ENCODE measurements around the gene SCUBE3. TPM values are rescaled to one million over a fixed set of nuclear protein-coding genes. Genes with fewer than 3 reads are reported as not detected.

SCUBE3 gene
- total and polyA plus RNA-seq, 2 of the 13 experiments (the other 11 are each of a cell fraction or from before 2014, with no cell fraction given): not detected

DNA sequence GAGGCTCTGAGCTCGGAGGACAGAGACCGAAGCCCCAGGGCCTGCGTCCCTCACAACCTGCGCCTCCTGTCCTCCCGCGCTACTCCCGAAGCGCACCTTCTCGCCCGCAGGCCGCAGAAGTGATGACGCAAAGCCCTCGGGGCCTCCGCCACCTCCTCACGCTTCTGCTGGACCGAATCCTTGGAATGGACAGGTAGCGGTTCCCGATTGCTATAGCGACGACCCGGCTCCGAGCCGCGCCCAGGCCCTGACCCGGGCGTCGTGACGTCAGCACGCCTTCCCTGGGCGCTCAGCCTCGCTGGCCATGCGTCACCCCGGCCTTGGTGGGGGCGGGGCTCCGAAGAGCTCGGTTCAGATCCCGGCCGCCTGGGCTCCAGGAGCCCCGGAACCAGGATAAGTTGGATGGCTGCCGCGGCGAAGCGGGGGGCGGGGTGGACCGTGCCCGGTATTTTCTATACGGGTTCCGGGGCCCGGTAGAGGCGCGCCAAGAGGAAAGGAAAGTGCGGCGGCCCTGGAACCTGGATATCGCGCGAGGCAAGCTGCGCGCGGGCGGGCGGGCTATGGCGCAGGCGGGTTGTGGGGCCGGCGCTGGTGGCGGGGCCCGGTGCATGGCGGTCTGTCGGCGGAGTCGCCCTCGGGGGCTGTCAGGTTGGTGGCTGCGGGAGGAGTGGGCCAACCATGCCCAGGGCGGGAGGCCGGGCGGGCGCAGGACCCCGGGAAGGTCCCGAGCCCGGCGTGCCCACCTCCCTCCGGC is 45.6 kb downstream of the SCUBE3 start, which contains the start of gene ZNF76 (continued):
- TF ChIP-seq HOXA5 (CRISPR knock-in tag; IDR thresholded peaks at IDR 0.05) (peak; percentile 97), HNRNPL (IDR thresholded peaks at IDR 0.05; ENCODE audit: low read depth, low read length) (peak; percentile 66; the same call in 1 of the 2 replicates), NFE2L1 (CRISPR knock-in tag; IDR thresholded peaks at IDR 0.05; ENCODE audit: borderline replicate concordance) (peak; percentile 74; the same call in 1 of the 2 replicates), LCORL (IDR thresholded peaks at IDR 0.05) (no peak), LCORL (CRISPR knock-in tag; IDR thresholded peaks at IDR 0.05) (peak; percentile 88), ZBTB42 (CRISPR knock-in tag; IDR thresholded peaks at IDR 0.05) (peak; percentile 87), ZFP36L2 (CRISPR knock-in tag; IDR thresholded peaks at IDR 0.05) (0 out of 2 replicates have a peak, but pooled peaks have one; percentile 37), HNRNPUL1 (IDR thresholded peaks at IDR 0.05; ENCODE audit: low read depth, low read length) (peak; percentile 96), MTF2 (CRISPR knock-in tag; IDR thresholded peaks at IDR 0.05; ENCODE audit: borderline replicate concordance) (peak; percentile 96; the same call in 1 of the 2 replicates), NR2F2 (IDR thresholded peaks at IDR 0.05; ENCODE audit: borderline replicate concordance, low read depth) (peak; percentile 81; the same call in 1 of the 2 replicates), MEF2D (CRISPR knock-in tag; IDR thresholded peaks at IDR 0.05) (peak; percentile 82), STAT5B (CRISPR knock-in tag; IDR thresholded peaks at IDR 0.05) (no peak; the same call in 1 of the 2 replicates), ZNF430 (CRISPR knock-in tag; IDR thresholded peaks at IDR 0.05) (peak; percentile 96), ZNF883 (CRISPR knock-in tag; IDR thresholded peaks at IDR 0.05; ENCODE audit: not compliant biosample characterization) (peak; percentile 95), POLR2G (IDR thresholded peaks at IDR 0.05; ENCODE audit: low read depth, low read length) (peak; percentile 92), YEATS2 (CRISPR knock-in tag; IDR thresholded peaks at IDR 0.05; ENCODE audit: borderline replicate concordance) (peak; percentile 96), RAD21 (CRISPR knock-in tag; IDR thresholded peaks at IDR 0.05) (no peak; the same call in none of the 2 replicates), PHF21A (CRISPR knock-in tag; IDR thresholded peaks at IDR 0.05) (peak; percentile 98), ZNF776 (CRISPR knock-in tag; IDR thresholded peaks at IDR 0.05) (peak; percentile 85), ZNF34 (CRISPR knock-in tag; IDR thresholded peaks at IDR 0.05; ENCODE audit: borderline replicate concordance) (no peak)
- TF ChIP-seq, protein P1, sequence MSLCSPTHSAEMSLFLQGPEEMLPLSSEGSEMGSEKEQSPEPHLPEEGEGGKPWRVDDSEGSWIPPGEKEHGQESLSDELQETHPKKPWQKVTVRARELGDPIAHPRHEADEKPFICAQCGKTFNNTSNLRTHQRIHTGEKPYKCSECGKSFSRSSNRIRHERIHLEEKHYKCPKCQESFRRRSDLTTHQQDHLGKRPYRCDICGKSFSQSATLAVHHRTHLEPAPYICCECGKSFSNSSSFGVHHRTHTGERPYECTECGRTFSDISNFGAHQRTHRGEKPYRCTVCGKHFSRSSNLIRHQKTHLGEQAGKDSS (CRISPR knock-in tag; IDR thresholded peaks at IDR 0.05; ENCODE audit: borderline replicate concordance, low read depth): peak; percentile 33; the same call in 1 of the 2 replicates
- TF ChIP-seq, protein P2, sequence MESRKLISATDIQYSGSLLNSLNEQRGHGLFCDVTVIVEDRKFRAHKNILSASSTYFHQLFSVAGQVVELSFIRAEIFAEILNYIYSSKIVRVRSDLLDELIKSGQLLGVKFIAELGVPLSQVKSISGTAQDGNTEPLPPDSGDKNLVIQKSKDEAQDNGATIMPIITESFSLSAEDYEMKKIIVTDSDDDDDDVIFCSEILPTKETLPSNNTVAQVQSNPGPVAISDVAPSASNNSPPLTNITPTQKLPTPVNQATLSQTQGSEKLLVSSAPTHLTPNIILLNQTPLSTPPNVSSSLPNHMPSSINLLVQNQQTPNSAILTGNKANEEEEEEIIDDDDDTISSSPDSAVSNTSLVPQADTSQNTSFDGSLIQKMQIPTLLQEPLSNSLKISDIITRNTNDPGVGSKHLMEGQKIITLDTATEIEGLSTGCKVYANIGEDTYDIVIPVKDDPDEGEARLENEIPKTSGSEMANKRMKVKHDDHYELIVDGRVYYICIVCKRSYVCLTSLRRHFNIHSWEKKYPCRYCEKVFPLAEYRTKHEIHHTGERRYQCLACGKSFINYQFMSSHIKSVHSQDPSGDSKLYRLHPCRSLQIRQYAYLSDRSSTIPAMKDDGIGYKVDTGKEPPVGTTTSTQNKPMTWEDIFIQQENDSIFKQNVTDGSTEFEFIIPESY (CRISPR knock-in tag; IDR thresholded peaks at IDR 0.05): no peak; the same call in 1 of the 2 replicates
- TF ChIP-seq, protein P3, sequence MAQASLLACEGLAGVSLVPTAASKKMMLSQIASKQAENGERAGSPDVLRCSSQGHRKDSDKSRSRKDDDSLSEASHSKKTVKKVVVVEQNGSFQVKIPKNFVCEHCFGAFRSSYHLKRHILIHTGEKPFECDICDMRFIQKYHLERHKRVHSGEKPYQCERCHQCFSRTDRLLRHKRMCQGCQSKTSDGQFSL (CRISPR knock-in tag; IDR thresholded peaks at IDR 0.05): peak; percentile 78
- TF ChIP-seq, protein P4, sequence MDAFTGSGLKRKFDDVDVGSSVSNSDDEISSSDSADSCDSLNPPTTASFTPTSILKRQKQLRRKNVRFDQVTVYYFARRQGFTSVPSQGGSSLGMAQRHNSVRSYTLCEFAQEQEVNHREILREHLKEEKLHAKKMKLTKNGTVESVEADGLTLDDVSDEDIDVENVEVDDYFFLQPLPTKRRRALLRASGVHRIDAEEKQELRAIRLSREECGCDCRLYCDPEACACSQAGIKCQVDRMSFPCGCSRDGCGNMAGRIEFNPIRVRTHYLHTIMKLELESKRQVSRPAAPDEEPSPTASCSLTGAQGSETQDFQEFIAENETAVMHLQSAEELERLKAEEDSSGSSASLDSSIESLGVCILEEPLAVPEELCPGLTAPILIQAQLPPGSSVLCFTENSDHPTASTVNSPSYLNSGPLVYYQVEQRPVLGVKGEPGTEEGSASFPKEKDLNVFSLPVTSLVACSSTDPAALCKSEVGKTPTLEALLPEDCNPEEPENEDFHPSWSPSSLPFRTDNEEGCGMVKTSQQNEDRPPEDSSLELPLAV (CRISPR knock-in tag; conservative IDR thresholded peaks at IDR 0.05; ENCODE audit: low read depth): peak; percentile 69; the same call in 1 of the 2 replicates
- TF ChIP-seq, protein P5, sequence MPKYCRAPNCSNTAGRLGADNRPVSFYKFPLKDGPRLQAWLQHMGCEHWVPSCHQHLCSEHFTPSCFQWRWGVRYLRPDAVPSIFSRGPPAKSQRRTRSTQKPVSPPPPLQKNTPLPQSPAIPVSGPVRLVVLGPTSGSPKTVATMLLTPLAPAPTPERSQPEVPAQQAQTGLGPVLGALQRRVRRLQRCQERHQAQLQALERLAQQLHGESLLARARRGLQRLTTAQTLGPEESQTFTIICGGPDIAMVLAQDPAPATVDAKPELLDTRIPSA (CRISPR knock-in tag; IDR thresholded peaks at IDR 0.05; ENCODE audit: borderline replicate concordance): peak; percentile 56; the same call in 1 of the 2 replicates
